Measurements from ENCODE around the gene MMP25.

Gene MMP25

GRCh38 chr16:3097266-3097665 is 50.9 kb downstream of the MMP25 start:
- DNase-seq = no peak

GRCh38 chr16:3098459-3099394 is 52.4 kb downstream of the MMP25 start, which contains the start of gene ZSCAN10:
Gene ZSCAN10, minus strand, starts transcription at chr16:3099294. Its CDS starts 6,357 bp downstream, at chr16:3092937.
- DNase-seq = no peak

GRCh38 chr16:3099395-3099731 is 53.0 kb downstream of the MMP25 start:
- no peak for DNase-seq

GRCh38 chr16:3099732-3100499 is 53.6 kb downstream of the MMP25 start:
- DNase-seq = peak; percentile 88 to 98 (median 91)

GRCh38 chr16:3101018-3101840 is 54.9 kb downstream of the MMP25 start:
- peak in 1 of 3 experiments; percentile 20 for DNase-seq

- DNase-seq = peak in 1 of 3 experiments; percentile 81
These were observed 55.6 kb downstream of the MMP25 start for GRCh38 chr16:3101841-3102470.

- peak; percentile 91 to 99 (median 95) for DNase-seq
These were observed 60.0 kb downstream of the MMP25 start for GRCh38 chr16:3106205-3106928.
